Gastroesophageal sphincter (tissue), 3 donors: ENCODE data around the gene RNF157.

Experiments
- CTCF ChIP-seq, 4 experiments: fragments of 200-600 bp in 2 of 4; fragments of 450-650 bp in 2 of 4; sonication (generic) in 1 of 4; IDR thresholded peaks; one replicate each; pipeline ENCODE4 v1.5.1; 2017 to 2019; ENCODE audit warnings: antibody characterized with exemption in 4 of 4, mild to moderate bottlenecking in 2 of 4, moderate library complexity in 2 of 4
- EP300 ChIP-seq: sonication (generic); formaldehyde crosslinking; IDR thresholded peaks from one replicate; pipeline ENCODE4 v1.6.1; 2017; ENCODE audit warnings: antibody characterized with exemption, mild to moderate bottlenecking
- POLR2AphosphoS5 ChIP-seq: sonication (generic); formaldehyde crosslinking; IDR thresholded peaks from one replicate; pipeline ENCODE4 v1.6.1; 2017; ENCODE audit warnings: antibody characterized with exemption

DNA sequence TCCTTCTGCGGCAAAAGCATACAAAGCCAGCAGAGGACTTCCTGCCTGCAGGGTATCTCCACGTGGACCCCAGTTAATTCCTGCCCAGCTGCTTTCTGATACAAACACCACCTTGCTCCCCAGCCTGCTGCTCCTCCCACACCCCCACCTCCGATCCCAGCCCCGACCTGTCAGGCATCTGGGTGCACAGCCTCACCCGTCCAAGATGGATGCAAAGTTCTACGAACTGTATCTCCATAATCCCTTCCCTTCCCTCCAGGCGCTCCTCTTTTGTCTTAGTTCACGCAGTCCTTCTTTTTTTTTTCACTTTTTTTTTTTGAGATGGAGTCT, 83.7 kb downstream of the RNF157 start:
- no peak for TF ChIP-seq POLR2AphosphoS5
- TF ChIP-seq CTCF (IDR thresholded peaks at IDR 0.05) = no peak
- no peak for TF ChIP-seq EP300
